GM10847 (cell line): ENCODE measurements around the gene TRIM2.

ENCODE experiments used
- POLR2A ChIP-seq: IDR thresholded peaks from 2 replicates; pipeline ENCODE4 v1.6.1; 2011; ENCODE audit not compliant: insufficient read length; ENCODE audit errors: extremely low read depth

The TRIM2 gene

DNA sequence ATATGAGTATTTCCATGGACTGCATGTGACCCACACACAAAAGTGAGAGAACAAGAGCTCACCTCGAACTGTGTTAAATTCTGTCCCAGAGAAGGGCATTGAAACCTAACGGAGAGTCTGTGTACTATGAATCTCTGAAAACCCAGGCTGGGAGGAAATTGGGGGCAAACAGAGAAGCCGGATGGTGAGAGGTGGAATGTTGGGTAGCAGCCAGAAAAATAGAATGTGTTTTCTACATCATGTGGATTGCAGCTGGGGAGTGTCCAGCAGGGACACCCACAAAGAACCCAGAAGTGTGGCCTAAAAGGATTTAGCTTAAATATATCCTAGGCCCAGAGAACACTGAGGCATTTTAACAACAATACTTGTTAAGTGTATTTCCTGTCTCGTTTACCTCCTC is 178.9 kb downstream of the TRIM2 start:
- TF ChIP-seq POLR2A: no peak

DNA sequence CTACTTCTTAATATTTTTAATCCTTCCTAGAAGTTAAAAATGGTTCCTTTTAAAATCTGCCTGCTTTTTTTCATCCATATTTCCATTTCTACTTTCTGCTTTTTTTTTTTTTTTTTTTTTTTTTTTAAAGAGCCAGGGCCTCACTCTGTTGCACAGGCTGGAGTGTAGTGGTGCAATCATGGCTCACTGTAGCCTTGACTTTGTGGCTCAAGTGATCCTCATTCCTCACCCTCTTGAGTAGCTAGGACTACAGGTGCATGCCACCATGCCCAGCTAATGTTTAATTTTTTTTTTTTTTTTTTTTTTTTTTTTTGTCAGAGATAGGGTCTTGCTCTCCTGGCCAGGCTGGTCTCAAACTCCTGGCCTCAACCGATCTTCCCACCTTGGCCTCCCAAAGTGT is 179.9 kb downstream of the TRIM2 start:
- no peak for TF ChIP-seq POLR2A

DNA sequence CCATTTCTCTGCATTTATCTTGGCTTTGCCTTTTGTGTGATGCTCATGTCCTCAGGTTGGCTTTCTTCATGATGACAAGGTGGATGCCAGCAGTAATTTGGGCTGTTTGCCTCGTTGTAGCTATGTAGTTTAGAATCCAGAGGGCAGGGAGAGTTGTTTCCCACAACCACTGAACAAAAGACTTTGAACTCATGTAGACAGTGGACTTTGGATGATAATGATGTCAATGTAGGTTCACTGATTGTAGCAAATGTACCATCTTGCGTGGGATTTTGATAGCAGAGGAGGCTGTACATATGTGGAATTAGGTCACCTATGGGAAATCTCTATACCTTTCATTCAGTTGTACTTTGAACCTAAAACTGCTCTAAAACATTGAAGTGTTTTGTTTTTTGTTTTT is 181.5 kb downstream of the TRIM2 start:
- TF ChIP-seq POLR2A: no peak

DNA sequence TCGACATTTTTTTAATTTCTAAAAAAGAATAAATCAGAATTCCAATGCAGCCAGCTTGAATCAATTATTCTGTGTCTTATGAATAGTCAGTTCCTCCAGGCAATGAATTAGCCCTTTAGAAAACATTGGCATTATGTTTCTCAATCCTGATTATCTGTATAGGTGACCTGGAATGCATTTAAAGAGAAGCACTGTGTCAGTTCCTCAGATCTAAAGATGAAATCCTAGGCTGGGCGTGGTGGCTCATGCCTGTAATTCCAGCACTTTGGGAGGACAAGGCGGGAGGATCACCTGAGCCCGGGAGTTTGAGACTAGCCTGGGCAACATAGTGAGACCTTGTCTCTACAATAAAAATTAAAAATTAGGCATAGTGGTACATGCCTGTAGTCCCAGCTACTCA is 183.7 kb downstream of the TRIM2 start:
- TF ChIP-seq POLR2A: no peak
